Measurements from ENCODE around the gene ETFA. TPM values are rescaled to one million over a fixed set of nuclear protein-coding genes. Genes with fewer than 3 reads are reported as not detected.

ETFA gene
- total RNA-seq, 2 experiments from 2014 or later = 84.8 to 146 TPM

DNA sequence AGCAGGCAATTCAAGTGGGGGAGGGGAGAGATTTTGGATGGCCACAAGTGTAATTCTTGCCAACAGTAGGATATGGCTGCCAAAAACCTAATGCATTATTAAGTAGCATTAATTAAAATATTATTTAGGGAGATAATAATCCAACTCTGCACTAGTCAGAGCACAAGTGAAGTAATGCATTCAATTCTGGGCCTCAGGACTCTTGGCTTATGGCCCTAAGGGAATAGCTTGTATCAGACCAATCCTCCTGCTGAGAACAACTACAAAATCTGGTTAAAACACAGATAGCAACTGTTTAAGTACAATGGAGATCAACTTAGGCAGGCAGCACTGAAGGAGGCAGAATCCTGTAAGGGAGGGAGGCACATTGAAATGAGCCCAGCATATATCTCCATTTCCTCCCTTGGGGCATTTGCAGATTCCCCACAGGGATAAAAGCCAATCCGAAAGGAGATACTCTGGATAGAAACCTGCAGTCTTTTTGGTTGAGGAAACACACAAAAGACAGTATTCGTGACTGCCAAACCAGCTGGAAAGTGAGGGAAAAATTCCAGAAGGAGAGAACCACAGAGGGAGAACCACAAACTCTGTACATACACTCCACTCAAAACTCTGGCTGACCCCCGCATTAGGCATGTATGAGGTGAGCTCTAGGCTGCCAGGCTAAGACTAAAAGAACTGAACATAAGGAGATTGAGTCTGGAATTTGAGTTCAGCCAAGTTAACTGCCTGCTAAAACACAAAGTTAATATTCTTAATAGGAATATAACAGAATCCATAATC lies 57.4 kb downstream of the ETFA start:
- H3K36me3 ChIP-seq (ENCODE audit: insufficient read depth, low read length) = peaks cover 29% of the 10 kb centered on the region
- intact Hi-C loops (cut with micrococcal nuclease; ENCODE audit: unreplicated experiment) = no loop called here
- CTCF ChIA-PET (ENCODE audit: unreplicated experiment) = no interaction called here

GRCh38 chr15:76252249-76252648 lies 59.0 kb downstream of the ETFA start:
- CTCF ChIA-PET (ENCODE audit: unreplicated experiment) = no interaction called here
- Histone ChIP-seq H3K36me3 (ENCODE audit: insufficient read depth, low read length) (peaks cover 24% of the 10 kb centered on the region), H3K9me2 (ENCODE audit: insufficient read depth, low read length) (no peaks in the 10 kb centered on the region), H3K4me1 (ENCODE audit: insufficient read depth, low read length, poor library complexity, severe bottlenecking) (no peaks in the 10 kb centered on the region), H3K4me3 (ENCODE audit: low read depth, low read length, poor library complexity, severe bottlenecking) (no peak overlapping the region), H2AFZ (ENCODE audit: low read length) (no peak overlapping the region), H3K27ac (ENCODE audit: low read depth, low read length, poor library complexity, severe bottlenecking) (no peak overlapping the region), H3K79me2 (ENCODE audit: insufficient read depth, low read depth, low read length) (no peaks in the 10 kb centered on the region), H3K9me3 (ENCODE audit: low read length) (no peaks in the 10 kb centered on the region), H4K20me1 (ENCODE audit: insufficient read depth, low read length) (0 out of 2 replicates have a peak, but pooled peaks cover 3% of the 10 kb centered on the region), H3K4me2 (ENCODE audit: low read length) (no peak overlapping the region)
- no peak for DNase-seq (ENCODE audit: low spot score)
- POLR2A ChIA-PET = no interaction called here
- no TSS peak for BruUV-seq (replicated peaks)
- intact Hi-C loops (cut with micrococcal nuclease; ENCODE audit: unreplicated experiment) = no loop called here
- TF ChIP-seq CTCF (conservative IDR thresholded peaks at IDR 0.05; ENCODE audit: low read length) = no peak
- TF ChIP-seq EZH2phosphoT487 (IDR thresholded peaks at IDR 0.05; ENCODE audit: borderline replicate concordance, low read depth, low read length) = no peak

More for the DNA sequence above, 57.4 kb downstream of the ETFA start:
- DNase-seq (ENCODE audit: low spot score) = no peak
- Histone ChIP-seq H3K27ac (ENCODE audit: low read depth, low read length, poor library complexity, severe bottlenecking) (no peak overlapping the region), H3K4me1 (ENCODE audit: insufficient read depth, low read length, poor library complexity, severe bottlenecking) (no peaks in the 10 kb centered on the region), H3K9me3 (ENCODE audit: low read length) (no peaks in the 10 kb centered on the region), H2AFZ (ENCODE audit: low read length) (no peak overlapping the region), H3K9me2 (ENCODE audit: insufficient read depth, low read length) (no peaks in the 10 kb centered on the region), H4K20me1 (ENCODE audit: insufficient read depth, low read length) (no peaks in the 10 kb centered on the region), H3K4me3 (ENCODE audit: low read depth, low read length, poor library complexity, severe bottlenecking) (no peak overlapping the region), H3K79me2 (ENCODE audit: insufficient read depth, low read depth, low read length) (no peaks in the 10 kb centered on the region), H3K4me2 (ENCODE audit: low read length) (no peak overlapping the region)
- POLR2A ChIA-PET = no interaction called here
- no TSS peak for BruUV-seq (replicated peaks)
- no peak for TF ChIP-seq CTCF (conservative IDR thresholded peaks at IDR 0.05; ENCODE audit: low read length)
- TF ChIP-seq EZH2phosphoT487 (IDR thresholded peaks at IDR 0.05; ENCODE audit: borderline replicate concordance, low read depth, low read length) = no peak

- POLR2A ChIA-PET = no interaction called here
- Histone ChIP-seq H2AFZ (ENCODE audit: low read length) (no peak overlapping the region), H3K9me3 (ENCODE audit: low read length) (no peaks in the 10 kb centered on the region), H3K4me2 (ENCODE audit: low read length) (no peak overlapping the region), H4K20me1 (ENCODE audit: insufficient read depth, low read length) (0 out of 2 replicates have a peak, but pooled peaks cover 4% of the 10 kb centered on the region), H3K9me2 (ENCODE audit: insufficient read depth, low read length) (no peaks in the 10 kb centered on the region), H3K79me2 (ENCODE audit: insufficient read depth, low read depth, low read length) (no peaks in the 10 kb centered on the region), H3K4me3 (ENCODE audit: low read depth, low read length, poor library complexity, severe bottlenecking) (no peak overlapping the region), H3K4me1 (ENCODE audit: insufficient read depth, low read length, poor library complexity, severe bottlenecking) (no peaks in the 10 kb centered on the region), H3K36me3 (ENCODE audit: insufficient read depth, low read length) (peaks cover 21% of the 10 kb centered on the region), H3K27ac (ENCODE audit: low read depth, low read length, poor library complexity, severe bottlenecking) (no peak overlapping the region)
- CTCF ChIA-PET (ENCODE audit: unreplicated experiment) = no interaction called here
- TF ChIP-seq EZH2phosphoT487 (IDR thresholded peaks at IDR 0.05; ENCODE audit: borderline replicate concordance, low read depth, low read length) = no peak
- TF ChIP-seq CTCF (conservative IDR thresholded peaks at IDR 0.05; ENCODE audit: low read length) = no peak
- intact Hi-C loops (cut with micrococcal nuclease; ENCODE audit: unreplicated experiment) = no loop called here
- no TSS peak for BruUV-seq (replicated peaks)
- no peak for DNase-seq (ENCODE audit: low spot score)
Measured at GRCh38 chr15:76251717-76252116, 59.6 kb downstream of the ETFA start.

Data from OCI-LY7 (cell line).